Kidney glomerular epithelial cell (primary cell): ENCODE measurements around the gene ACTRT2.

Source experiments
- DNase-seq: peaks from one replicate; lab custom pipeline; 2025; lab: John Stamatoyannopoulos, UW

The ACTRT2 gene

GRCh38 chr1:3033040-3033789 is 11.9 kb downstream of the ACTRT2 start:
- DNase-seq: no peak

GRCh38 chr1:3033790-3034090 is 12.5 kb downstream of the ACTRT2 start:
- DNase-seq: no peak

- no peak for DNase-seq
Observed at GRCh38 chr1:3034162-3034561, 12.9 kb downstream of the ACTRT2 start.

GRCh38 chr1:3034728-3035562 is 13.7 kb downstream of the ACTRT2 start:
- DNase-seq: no peak

GRCh38 chr1:3035563-3036446 is 14.5 kb downstream of the ACTRT2 start:
- no peak for DNase-seq

- DNase-seq: no peak
Observed at GRCh38 chr1:3036447-3037280, 15.4 kb downstream of the ACTRT2 start.

GRCh38 chr1:3037281-3038040 is 16.2 kb downstream of the ACTRT2 start:
- no peak for DNase-seq

GRCh38 chr1:3038113-3038551 is 16.9 kb downstream of the ACTRT2 start:
- no peak for DNase-seq

GRCh38 chr1:3038571-3039181 is 17.4 kb downstream of the ACTRT2 start:
- no peak for DNase-seq

- DNase-seq: no peak
Observed at GRCh38 chr1:3040004-3040403, 18.7 kb downstream of the ACTRT2 start.

- DNase-seq: no peak
Observed at GRCh38 chr1:3042481-3042880, 21.2 kb downstream of the ACTRT2 start.

- no peak for DNase-seq
Observed at GRCh38 chr1:3049164-3049563, 27.9 kb downstream of the ACTRT2 start.

GRCh38 chr1:3049905-3050304 is 28.6 kb downstream of the ACTRT2 start:
- DNase-seq: no peak

- no peak for DNase-seq
Observed at GRCh38 chr1:3050603-3051002, 29.3 kb downstream of the ACTRT2 start.

- DNase-seq: no peak
Observed at GRCh38 chr1:3051270-3052268, 30.3 kb downstream of the ACTRT2 start.

- DNase-seq: no peak
Observed at GRCh38 chr1:3052501-3052900, 31.2 kb downstream of the ACTRT2 start.

- no peak for DNase-seq
Observed at GRCh38 chr1:3053366-3053980, 32.2 kb downstream of the ACTRT2 start.

GRCh38 chr1:3053986-3054385 is 32.7 kb downstream of the ACTRT2 start:
- DNase-seq: no peak

- no peak for DNase-seq
Observed at GRCh38 chr1:3054474-3054873, 33.2 kb downstream of the ACTRT2 start.
